Endothelial cell of umbilical vein (primary cell): ENCODE data around the gene WRAP73. TPM values are rescaled to one million over a fixed set of nuclear protein-coding genes. Genes with fewer than 3 reads are reported as not detected.

Experiments
- BruUV-seq: library from RNA; stranded (reverse); fragments of 400-500 nt; replicated peaks from 2 replicates; lab custom pipeline; 2021; lab: Mats Ljungman, UMichigan
- CTCF ChIA-PET: fragments of 300-600, 350-600 bp; sonication (Branson Sonifier 250); formaldehyde crosslinking; loops from one replicate; lab custom pipeline; 2021; ENCODE audit warnings: antibody characterized with exemption, inconsistent platforms; lab: Charles Lee
- POLR2A ChIA-PET: fragments of 300-600, 350-600 bp; sonication (Branson Sonifier 250); formaldehyde crosslinking; loops from one replicate; lab custom pipeline; 2021; ENCODE audit warnings: antibody characterized with exemption, inconsistent platforms; lab: Charles Lee
- DNase-seq: peaks from one replicate; pipeline ENCODE4 v3.0.0-alpha.2; 2011; ENCODE audit warnings: low read depth, low spot score
- FAIRE-seq: peaks from 2 replicates; lab custom pipeline; 2011; peaks lifted over from hg19 to GRCh38; lab: Jason Lieb, UNC
- H2AFZ ChIP-seq: 2 replicates; pipeline ENCODE4 v1.6.0; 2012; ENCODE audit warnings: low read depth, low read length, control low read depth, inconsistent platforms
- H3K27ac ChIP-seq: 2 replicates; pipeline ENCODE4 v1.5.1; 2011; ENCODE audit warnings: low read depth, mild to moderate bottlenecking, control low read depth, low read length, moderate library complexity; ENCODE audit not compliant: insufficient read depth
- H3K27me3 ChIP-seq, 2 experiments: 2 replicates each; pipeline versions ENCODE4 v1.6.0 to v1.6.1; 2011; ENCODE audit warnings: low read length in 2 of 2, mixed read lengths in 1 of 2; ENCODE audit not compliant: control insufficient read depth in 2 of 2, insufficient read depth in 2 of 2
- H3K36me3 ChIP-seq, 2 experiments: 2 replicates in 1 of 2; 3 replicates in 1 of 2; pipeline ENCODE4 v1.5.1; 2011; ENCODE audit warnings: low read length in 2 of 2, mild to moderate bottlenecking in 1 of 2, moderate library complexity in 1 of 2; ENCODE audit not compliant: control insufficient read depth in 2 of 2, insufficient read depth in 2 of 2; ENCODE audit errors: extremely low read depth in 1 of 2
- H3K4me1 ChIP-seq: 3 replicates; pipeline ENCODE4 v1.5.1; 2011; ENCODE audit warnings: mild to moderate bottlenecking, low read length; ENCODE audit not compliant: control insufficient read depth, insufficient read depth; ENCODE audit errors: extremely low read depth
- H3K4me2 ChIP-seq: 2 replicates; pipeline ENCODE4 v1.6.1; 2011; ENCODE audit warnings: low read length, control low read depth, mixed read lengths; ENCODE audit not compliant: insufficient read depth
- H3K4me3 ChIP-seq, 3 experiments: fragments of 200-600 bp in 1 of 3; sonication (generic), shearing (Covaris generic) in 1 of 3; replicated peaks in 1 of 3; 2 replicates each; pipeline ENCODE4 v1.5.1; 2011 to 2016; ENCODE audit warnings: control low read depth in 3 of 3, low read length in 3 of 3, mild to moderate bottlenecking in 2 of 3, inconsistent platforms in 1 of 3, low read depth in 1 of 3, moderate library complexity in 1 of 3; ENCODE audit not compliant: insufficient read depth in 1 of 3
- H3K79me2 ChIP-seq: 2 replicates; pipeline ENCODE4 v1.6.0; 2012; ENCODE audit warnings: low read length, inconsistent platforms; ENCODE audit not compliant: control insufficient read depth, insufficient read depth
- H3K9ac ChIP-seq: replicated peaks from 2 replicates; pipeline ENCODE3; 2011; ENCODE audit warnings: low read length, control low read depth; ENCODE audit not compliant: insufficient read depth; ENCODE audit errors: extremely low read depth
- H3K9me1 ChIP-seq: replicated peaks from 3 replicates; pipeline ENCODE4 v1.6.0; 2011; ENCODE audit warnings: mild to moderate bottlenecking, low read length; ENCODE audit not compliant: control insufficient read depth, insufficient read depth; ENCODE audit errors: extremely low read depth
- H3K9me3 ChIP-seq: replicated peaks from 2 replicates; pipeline ENCODE4 v1.5.1; 2012; ENCODE audit warnings: low read length, inconsistent platforms; ENCODE audit not compliant: control insufficient read depth, insufficient read depth
- H4K20me1 ChIP-seq: replicated peaks from 2 replicates; pipeline ENCODE3; 2011; ENCODE audit warnings: mild to moderate bottlenecking, low read length; ENCODE audit not compliant: control insufficient read depth, insufficient read depth; ENCODE audit errors: extremely low read depth
- CTCF ChIP-seq, 2 donors: IDR thresholded peaks; 1 replicate in 1 of 2; 2 replicates in 1 of 2; pipeline ENCODE4 v1.5.1; 2011; ENCODE audit warnings: low read length in 2 of 2, mild to moderate bottlenecking in 2 of 2, moderate library complexity in 2 of 2, control low read depth in 1 of 2, inconsistent platforms in 1 of 2, low read depth in 1 of 2; ENCODE audit not compliant: insufficient read depth in 1 of 2; ENCODE audit errors: extremely low read depth in 1 of 2
- EZH2 ChIP-seq: IDR thresholded peaks from 2 replicates; pipeline ENCODE4 v1.6.1; 2012; ENCODE audit warnings: borderline replicate concordance, low read depth, mild to moderate bottlenecking, moderate library complexity, low read length, inconsistent platforms; ENCODE audit not compliant: severe bottlenecking
- FOS ChIP-seq: IDR thresholded peaks from 2 replicates; pipeline ENCODE4 v1.6.1; 2011; ENCODE audit warnings: mild to moderate bottlenecking, low read length, moderate library complexity, borderline replicate concordance; ENCODE audit not compliant: insufficient read depth
- GATA2 ChIP-seq: IDR thresholded peaks from 2 replicates; pipeline ENCODE4 v1.7.0; 2011; ENCODE audit warnings: low read depth, mild to moderate bottlenecking, moderate library complexity, mixed read lengths, low read length; ENCODE audit not compliant: insufficient read length, insufficient read depth
- JUN ChIP-seq: IDR thresholded peaks from 2 replicates; pipeline ENCODE4 v1.6.1; 2011; ENCODE audit warnings: borderline replicate concordance, low read depth; ENCODE audit not compliant: insufficient read length, insufficient read depth
- MAX ChIP-seq: IDR thresholded peaks from 2 replicates; pipeline ENCODE4 v1.6.1; 2011; ENCODE audit not compliant: insufficient read depth, insufficient read length
- MYC ChIP-seq: IDR thresholded peaks from one replicate; pipeline ENCODE4 v1.6.1; 2011; ENCODE audit warnings: mild to moderate bottlenecking, low read depth, low read length
- POLR2A ChIP-seq: IDR thresholded peaks from 2 replicates; pipeline ENCODE4 v1.6.1; 2012; ENCODE audit warnings: low read depth, mild to moderate bottlenecking, control low read depth, low read length
- POLR2AphosphoS5 ChIP-seq: IDR thresholded peaks from 2 replicates; pipeline ENCODE4 v1.6.1; 2012; ENCODE audit warnings: low read depth, mild to moderate bottlenecking, control low read depth, low read length, moderate library complexity; ENCODE audit not compliant: insufficient read depth
- dilution Hi-C: fragments of 300-500 bp; cut with MboI; formaldehyde crosslinking; loops from one replicate; pipeline ENCODE4 v1.15.0; 2019; ENCODE audit warnings: low sequenced_read_pairs; ENCODE audit not compliant: extremely low pct_ligation_motif_present
- intact Hi-C: fragments of 100-400 bp; cut with micrococcal nuclease; formaldehyde crosslinking; loops from one replicate; pipeline ENCODE4 v1.10.0; 2022
- polyA plus RNA-seq, 4 experiments: library from polyadenylated mRNA; depleted of rRNA in 3 of 4; stranded (reverse) in 3 of 4; unstranded in 1 of 4; fragments of >200 nt; gene quantifications; 2 replicates each; pipeline versions ENCODE4 v1.2.1 to v1.2.3, GENCODE V29; 2011 to 2012; ENCODE audit warnings: missing spikeins in 1 of 4
- total RNA-seq: library from RNA; stranded (reverse); gene quantifications from 2 replicates; pipeline ENCODE4 v1.2.3, GENCODE V29; 2021

WRAP73 gene
- total and polyA plus RNA-seq, 2 donors (not counting 3 experiments of a cell fraction or from before 2014, with no cell fraction given), result 23.0 to 50.7 TPM

- FAIRE-seq (no peak), DNase-seq (no peak)
- no peaks in the 10 kb centered on the region for H3K9me1 ChIP-seq
- H3K79me2 ChIP-seq, result no peaks in the 10 kb centered on the region
- H2AFZ ChIP-seq, result no peak overlapping the region
- no peak overlapping the region for H3K27ac ChIP-seq
- H4K20me1 ChIP-seq, result no peaks in the 10 kb centered on the region
- H3K4me3 ChIP-seq, result no peak overlapping the region
- peaks cover 9% of the 10 kb centered on the region for H3K4me1 ChIP-seq
- H3K4me2 ChIP-seq, result no peak overlapping the region
- CTCF ChIA-PET, result interaction anchor here (4.0 kb wide), 1 partner anchor 22 kb away, joined by 17 read pairs; no protein-coding TSS in a partner anchor
- TF ChIP-seq FOS (no peak), MAX (no peak), POLR2A (no peak), POLR2AphosphoS5 (no peak), MYC (no peak), EZH2 (no peak)
- no peaks in the 10 kb centered on the region for H3K27me3 ChIP-seq
- dilution Hi-C loops (no loop called here), intact Hi-C loops (no loop called here)
- POLR2A ChIA-PET, result no interaction called here
- H3K9me3 ChIP-seq, result no peaks in the 10 kb centered on the region
- H3K36me3 ChIP-seq, result no peaks in the 10 kb centered on the region
- no peak overlapping the region for H3K9ac ChIP-seq
- no TSS peak for BruUV-seq
Measured at GRCh38 chr1:3596663-3597598, 53.0 kb downstream of the WRAP73 start.

- intact Hi-C loops, result no loop called here
- no TSS peak for BruUV-seq
- peaks cover 12% of the 10 kb centered on the region for H3K4me1 ChIP-seq
- H3K79me2 ChIP-seq, result no peaks in the 10 kb centered on the region
- no peak for DNase-seq
- no peaks in the 10 kb centered on the region for H4K20me1 ChIP-seq
- dilution Hi-C loops, result no loop called here
- ChIA-PET POLR2A (no interaction called here), CTCF (no interaction called here)
- H3K27me3 ChIP-seq, result no peaks in the 10 kb centered on the region
- H3K27ac ChIP-seq, result no peak overlapping the region
- no peak overlapping the region for H3K4me3 ChIP-seq
- no peak overlapping the region for H3K4me2 ChIP-seq
- no peaks in the 10 kb centered on the region for H3K9me1 ChIP-seq
- H3K9ac ChIP-seq, result no peak overlapping the region
- no peaks in the 10 kb centered on the region for H3K9me3 ChIP-seq
- TF ChIP-seq GATA2 (no peak), EZH2 (no peak), FOS (no peak), CTCF (IDR thresholded peaks at IDR 0.05; ENCODE audit: extremely low read depth in 1 of 2, insufficient read depth in 1 of 2, low read depth in 1 of 2, low read length in 2 of 2) (no peak), MYC (no peak), POLR2AphosphoS5 (no peak), POLR2A (no peak), MAX (no peak), JUN (no peak)
- no peak for FAIRE-seq
- H2AFZ ChIP-seq, result no peak overlapping the region
- H3K36me3 ChIP-seq, result no peaks in the 10 kb centered on the region
Measured at GRCh38 chr1:3595949-3596348, 54.0 kb downstream of the WRAP73 start.
